NCI-H748 (cell line): ENCODE measurements around the gene DCAF5.
"Not testable (repeated sequence)": the region's sequence is repeated elsewhere in the genome, so short reads cannot be mapped to it uniquely, and the experiment has no call there.

Experiments used
- DNase-seq: peaks from one replicate; lab custom pipeline; 2025; ENCODE audit not compliant: unreplicated experiment; lab: John Stamatoyannopoulos, UW

DCAF5 gene

GRCh38 chr14:69097974-69098373 lies 54.9 kb downstream of the DCAF5 start:
- no peak for DNase-seq

- DNase-seq = no peak
These were observed 56.0 kb downstream of the DCAF5 start for GRCh38 chr14:69096781-69097475.

DNA sequence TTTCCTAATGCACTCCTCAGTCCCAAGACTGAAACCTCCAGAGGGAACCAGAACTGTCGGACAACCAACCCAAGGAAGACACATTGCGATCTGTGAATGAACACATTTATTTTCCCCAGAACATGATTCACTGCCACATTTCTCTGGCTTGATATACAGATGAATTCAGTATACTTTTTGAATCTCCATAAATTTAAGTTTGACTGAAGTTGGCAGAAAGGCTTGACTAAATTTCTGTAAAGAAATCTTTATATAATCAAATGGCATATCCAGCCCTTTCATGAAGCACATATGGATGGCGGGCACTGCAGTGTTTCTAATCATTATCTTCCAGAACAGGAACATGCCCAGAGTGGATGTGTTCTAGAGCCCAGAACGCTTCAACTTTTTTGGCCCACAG lies 56.7 kb downstream of the DCAF5 start:
- no peak for DNase-seq

GRCh38 chr14:69094481-69094880 lies 58.4 kb downstream of the DCAF5 start:
- no peak for DNase-seq

DNA sequence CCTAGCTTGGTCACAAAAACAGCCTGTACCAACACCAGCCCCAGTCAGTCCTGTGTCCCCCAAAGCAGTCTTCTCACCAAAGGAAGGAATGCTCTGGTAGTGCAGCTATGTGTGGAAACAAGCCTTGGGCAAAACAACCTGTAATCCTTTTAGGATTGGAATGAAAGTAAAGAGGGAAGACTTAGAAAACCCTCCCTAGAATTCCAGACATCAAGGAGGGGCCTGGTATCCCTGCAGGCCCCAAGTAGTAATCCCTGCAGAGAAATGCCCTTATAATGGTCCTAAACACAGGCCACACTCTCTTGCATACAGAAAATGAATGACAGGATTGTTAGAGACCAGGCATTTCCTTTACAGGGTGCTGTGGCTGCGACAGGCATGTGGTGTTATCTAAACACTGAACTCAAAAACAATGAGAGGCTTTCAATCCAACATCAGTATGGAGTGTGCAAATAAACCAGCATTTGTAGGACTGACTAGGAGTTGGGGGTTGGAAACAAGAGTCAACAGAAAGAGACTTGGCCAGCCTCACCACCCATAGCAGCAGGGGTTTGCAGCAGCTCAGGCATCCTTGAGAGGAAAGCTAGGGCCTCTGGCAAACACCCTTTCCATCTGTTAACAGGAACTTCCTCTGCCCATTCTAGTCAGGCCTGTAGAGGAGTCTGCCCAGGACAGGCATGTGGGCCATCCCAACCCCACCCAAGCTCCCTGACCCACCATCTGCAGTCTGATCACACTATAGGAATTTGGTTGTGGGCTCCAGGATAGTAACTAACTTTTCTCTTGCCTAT lies 59.1 kb downstream of the DCAF5 start:
- no peak for DNase-seq

GRCh38 chr14:69092840-69093422 lies 60.0 kb downstream of the DCAF5 start:
- DNase-seq = no peak

- DNase-seq = no peak
These were observed 61.2 kb downstream of the DCAF5 start for GRCh38 chr14:69091695-69092094.

- no peak for DNase-seq
These were observed 61.9 kb downstream of the DCAF5 start for GRCh38 chr14:69091006-69091405.

DNA sequence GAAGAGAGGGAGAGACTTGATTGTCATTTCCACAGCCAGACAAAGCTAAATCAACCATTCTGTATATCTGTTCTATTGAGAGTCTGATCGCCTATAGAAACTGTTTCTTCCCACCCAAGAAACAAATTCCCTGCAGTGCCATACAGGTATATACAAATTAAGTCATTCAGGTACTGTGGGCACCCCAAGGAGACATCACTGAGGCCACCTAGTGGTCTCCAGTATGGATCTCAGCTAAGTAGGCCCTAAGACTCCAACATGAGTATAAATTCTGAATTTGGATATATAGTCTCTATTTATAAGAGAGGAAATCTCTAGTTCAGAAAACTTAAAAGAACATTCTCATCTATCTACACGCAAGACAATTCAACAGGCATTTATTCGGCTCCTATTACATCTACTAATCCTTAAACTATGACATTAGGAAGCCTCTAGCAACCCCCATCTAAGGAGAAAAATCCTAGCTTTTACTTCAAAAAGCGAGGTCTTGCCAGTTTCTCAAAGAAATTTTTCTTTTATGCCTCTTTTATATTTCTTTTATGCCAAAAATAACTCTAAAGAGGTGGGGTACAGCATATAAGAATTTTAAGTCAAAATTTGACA lies 62.6 kb downstream of the DCAF5 start:
- DNase-seq = peak; percentile 45

DNA sequence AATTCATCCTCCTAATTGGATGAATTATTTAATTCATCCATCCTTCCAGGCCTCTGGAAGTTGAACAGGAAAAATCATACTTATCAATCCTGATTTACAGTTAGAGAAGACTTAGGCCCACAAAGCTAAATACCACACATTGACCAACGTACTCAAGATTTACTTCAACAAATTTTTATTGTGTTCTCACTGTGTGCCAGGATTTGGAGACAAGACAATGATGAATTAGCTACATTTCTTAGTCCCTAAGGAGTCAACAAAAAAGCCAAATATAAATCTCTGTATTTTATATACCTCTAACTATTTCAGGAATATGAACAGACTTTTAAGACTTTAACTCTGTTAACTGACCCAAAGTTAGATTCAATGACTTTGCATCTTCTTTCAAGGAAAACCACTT lies 63.9 kb downstream of the DCAF5 start:
- no peak for DNase-seq

GRCh38 chr14:69088586-69088985 lies 64.3 kb downstream of the DCAF5 start:
- no peak for DNase-seq

DNA sequence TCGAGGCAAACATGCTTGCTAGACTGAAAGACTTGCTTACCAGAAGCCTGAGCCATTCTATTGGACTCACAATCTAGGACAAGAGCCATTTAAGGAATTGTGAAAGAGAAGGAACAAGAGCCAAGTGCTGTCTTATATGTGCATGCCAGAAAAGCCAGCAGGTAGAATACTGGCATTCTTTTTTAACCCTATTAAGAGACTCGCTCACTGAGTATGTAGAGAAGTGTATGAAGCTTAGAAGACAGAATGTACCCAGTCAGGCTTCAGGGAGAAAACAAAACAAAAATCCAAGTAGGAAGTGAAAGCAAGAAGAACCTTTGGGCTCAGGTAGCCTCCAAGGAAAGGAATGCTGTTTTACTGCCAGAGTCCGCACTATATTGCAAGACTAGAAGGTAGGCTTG lies 65.9 kb downstream of the DCAF5 start:
- DNase-seq = no peak

GRCh38 chr14:69086537-69086936 lies 66.4 kb downstream of the DCAF5 start:
- DNase-seq = no peak

- no peak for DNase-seq
These were observed 68.9 kb downstream of the DCAF5 start for GRCh38 chr14:69084023-69084422.

DNA sequence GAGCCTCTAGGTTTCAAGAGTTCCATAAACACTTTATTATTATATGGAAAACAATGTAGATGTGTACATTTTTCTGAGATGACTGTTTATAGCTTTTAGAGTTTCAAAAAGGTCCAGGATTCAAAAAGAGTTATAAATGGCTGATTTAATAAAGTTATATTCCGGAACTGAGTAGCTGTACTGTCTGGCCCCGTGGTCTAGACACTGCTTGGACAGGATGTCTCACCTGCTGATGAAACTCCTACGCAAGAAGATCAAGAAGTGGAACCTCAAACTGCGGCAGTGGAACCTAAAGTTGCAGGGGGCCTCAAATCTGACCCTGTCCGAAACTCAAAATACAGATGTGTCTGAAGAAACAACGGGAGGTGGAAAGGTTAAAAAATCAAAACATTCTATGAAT lies 69.7 kb downstream of the DCAF5 start:
- DNase-seq = no peak

GRCh38 chr14:69081271-69081670 lies 71.6 kb downstream of the DCAF5 start:
- DNase-seq = no peak

DNA sequence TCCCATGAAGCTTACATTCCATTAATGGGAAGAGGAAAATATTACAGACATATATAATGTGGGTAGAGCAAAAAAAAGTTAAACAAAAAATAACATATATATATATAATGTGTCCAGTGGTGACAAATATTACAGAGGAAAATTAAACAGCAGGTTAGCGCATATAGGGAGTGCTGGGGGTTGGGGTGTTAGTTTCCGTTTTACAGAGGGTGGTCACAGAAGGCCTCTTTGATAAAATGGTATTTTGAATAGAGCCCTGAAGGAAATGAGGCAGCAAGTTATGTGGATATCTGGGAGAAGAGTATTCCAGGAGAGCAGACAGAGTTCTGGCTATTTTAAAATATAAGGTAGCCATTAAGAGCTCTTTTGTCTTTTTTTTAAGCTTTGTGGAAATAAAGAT lies 73.2 kb downstream of the DCAF5 start:
- no peak for DNase-seq

DNA sequence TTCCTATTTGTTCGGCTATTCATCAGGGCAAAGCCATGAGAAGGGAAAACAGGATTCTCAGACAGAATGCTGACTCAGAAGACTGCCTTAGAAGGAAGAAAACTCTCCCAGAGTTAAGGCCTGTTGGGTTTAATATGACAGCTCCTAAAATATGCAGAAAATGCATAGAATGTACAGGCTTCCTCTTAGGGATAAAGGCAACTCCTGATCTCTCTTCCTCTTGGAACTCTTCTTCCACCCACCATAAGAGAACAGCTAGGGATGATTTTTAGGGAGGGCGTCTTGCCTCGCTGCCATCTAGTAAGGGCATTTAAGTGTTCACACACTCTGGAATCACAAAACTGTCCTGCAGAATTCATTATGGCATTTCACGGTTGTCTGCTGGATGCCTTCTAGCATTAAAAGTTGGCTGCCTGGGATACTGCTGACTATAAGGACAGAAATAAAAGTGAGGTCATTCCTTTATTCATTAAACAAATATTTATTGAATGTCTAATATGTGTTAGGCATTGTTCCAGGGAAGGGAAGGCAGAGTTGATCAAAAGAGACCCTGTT lies 73.7 kb downstream of the DCAF5 start:
- no peak for DNase-seq

DNA sequence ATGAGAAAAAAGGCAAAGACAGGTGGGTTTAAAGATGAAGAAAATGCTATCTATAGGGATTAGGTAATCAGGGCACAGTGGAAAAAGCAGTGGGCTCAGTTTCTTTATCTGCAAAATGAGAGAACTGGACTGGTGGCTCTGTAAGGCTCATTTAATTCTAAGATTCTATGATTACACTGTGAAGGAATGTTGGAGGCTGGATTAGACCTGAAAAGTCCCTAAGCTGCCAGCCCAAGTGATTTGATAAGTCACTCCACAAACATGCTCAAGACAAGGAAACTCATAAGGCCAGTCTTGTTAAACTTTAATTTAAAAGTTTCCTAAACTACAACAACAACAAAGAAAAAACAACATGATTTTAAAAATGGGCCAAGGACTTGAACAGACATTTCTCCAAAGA lies 75.1 kb downstream of the DCAF5 start:
- DNase-seq = no peak

- DNase-seq = not testable (repeated sequence)
These were observed 75.7 kb downstream of the DCAF5 start for GRCh38 chr14:69077185-69077584.

DNA sequence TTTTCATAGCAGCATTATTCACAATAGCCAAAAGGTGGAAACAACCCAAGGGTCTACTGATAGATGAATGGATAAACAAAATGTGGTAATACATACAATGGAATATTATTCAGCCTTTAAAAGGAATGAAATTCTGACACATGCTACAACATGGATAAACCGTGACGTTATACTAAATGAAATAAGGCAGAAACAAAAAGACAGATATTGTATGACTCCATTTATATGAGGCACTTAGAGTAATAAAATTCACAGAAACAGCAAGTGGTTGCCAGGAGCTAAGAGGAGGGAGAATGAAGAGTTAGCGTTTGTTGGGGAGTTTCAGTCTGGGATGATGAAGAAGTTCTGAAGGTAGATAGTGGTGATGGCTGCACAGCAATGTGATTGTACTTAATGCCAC lies 76.6 kb downstream of the DCAF5 start:
- DNase-seq = no peak

DNA sequence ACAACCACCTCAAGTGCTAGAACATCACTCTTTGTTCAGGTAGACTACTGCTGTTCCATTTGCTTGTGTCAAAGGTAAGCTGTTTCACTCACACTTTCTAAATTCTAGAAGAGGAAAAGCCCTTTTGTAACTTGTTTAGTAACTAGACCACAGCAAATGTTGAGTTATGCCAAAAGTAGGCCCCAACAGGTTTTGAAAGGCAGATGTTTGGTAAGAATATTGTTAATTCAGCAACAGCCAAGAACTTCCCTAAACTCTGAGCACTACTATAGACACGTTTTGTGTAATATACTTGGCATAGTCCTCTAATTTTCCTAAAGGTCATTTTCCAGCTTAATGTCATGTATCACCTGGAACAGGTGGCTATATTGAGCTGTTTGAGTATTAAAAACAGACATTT lies 79.0 kb downstream of the DCAF5 start:
- no peak for DNase-seq
